K562 (cell line): Measurements from ENCODE around the gene NOL11. TPM values are rescaled to one million over a fixed set of nuclear protein-coding genes. Genes with fewer than 3 reads are reported as not detected.
A peak's percentile ranks its signal among the peaks of the same experiment; 100 is the strongest.

Experiments used
- ATAC-seq: fragments of 200-7000 bp; cut with Tn5 transposase; 3 replicates; pipeline ENCODE4 v1.9.1; 2020; ENCODE audit warnings: moderate library complexity
- BruUV-seq: library from RNA; stranded (reverse); fragments of 400-500 nt; replicated peaks from 2 replicates; lab custom pipeline; 2021; lab: Mats Ljungman, UMichigan
- CTCF ChIA-PET: fragments of 300-600 bp; formaldehyde crosslinking; extraction: SDS; loops from one replicate; lab custom pipeline; 2021; ENCODE audit warnings: low intra/inter-chr PET ratio; lab: Yijun Ruan, JAX
- POLR2A ChIA-PET: fragments of 300-600, 350-650 bp; sonication (Branson Sonifier 250); formaldehyde crosslinking; extraction: SDS; loops from one replicate; lab custom pipeline; 2021; ENCODE audit warnings: antibody characterized with exemption, inconsistent platforms; lab: Yijun Ruan, JAX
- DNase-seq, 4 experiments: peaks; one replicate each; pipeline versions ENCODE4 v3.0.0 to v3.0.0-alpha.2; 2011 to 2018; ENCODE audit warnings: low spot score in 3 of 4, mixed read lengths in 3 of 4; ENCODE audit errors: extremely low read depth in 1 of 4
- FAIRE-seq: peaks from 2 replicates; lab custom pipeline; 2011; peaks lifted over from hg19 to GRCh38; lab: Jason Lieb, UNC
- H2AFZ ChIP-seq: 2 replicates; pipeline ENCODE4 v1.6.0; 2011; ENCODE audit warnings: low read depth, low read length, control low read depth, inconsistent platforms
- H3K27ac ChIP-seq: fragments of 200-600 bp; 3 replicates; pipeline ENCODE4 v1.8.0; 2011; ENCODE audit warnings: low read depth, mild to moderate bottlenecking, control low read depth, inconsistent platforms, low read length, moderate library complexity, mixed read lengths; ENCODE audit errors: extremely low read depth
- H3K27me3 ChIP-seq, 2 experiments: fragments of 300-600 bp in 1 of 2; 2 replicates in 1 of 2; 3 replicates in 1 of 2; pipeline versions ENCODE4 v1.6.0 to v1.8.0; 2011; ENCODE audit warnings: inconsistent platforms in 2 of 2, low read length in 2 of 2, mild to moderate bottlenecking in 1 of 2, mixed read lengths in 1 of 2, moderate library complexity in 1 of 2; ENCODE audit not compliant: control insufficient read depth in 2 of 2, insufficient read depth in 2 of 2
- H3K36me3 ChIP-seq: fragments of 300-600 bp; 3 replicates; pipeline ENCODE4 v1.8.0; 2011; ENCODE audit warnings: mild to moderate bottlenecking, low read length, inconsistent platforms; ENCODE audit not compliant: control insufficient read depth, insufficient read depth
- H3K4me1 ChIP-seq, 2 experiments: fragments of 200-600 bp in 1 of 2; replicated peaks in 1 of 2; 2 replicates in 1 of 2; 3 replicates in 1 of 2; pipeline versions ENCODE4 v1.5.1 to v1.8.0; 2011; ENCODE audit warnings: inconsistent platforms in 2 of 2, low read length in 2 of 2, mild to moderate bottlenecking in 1 of 2, mixed read lengths in 1 of 2, moderate library complexity in 1 of 2; ENCODE audit not compliant: control insufficient read depth in 2 of 2, insufficient read depth in 2 of 2
- H3K4me2 ChIP-seq: 2 replicates; pipeline ENCODE4 v1.6.1; 2011; ENCODE audit warnings: low read length, control low read depth, inconsistent platforms, mixed read lengths; ENCODE audit not compliant: insufficient read depth
- H3K4me3 ChIP-seq: fragments of 200-600 bp; sonication (generic), shearing (Covaris generic); 2 replicates; pipeline ENCODE4 v1.5.1; 2016; ENCODE audit warnings: control low read depth, inconsistent platforms
- H3K79me2 ChIP-seq: fragments of 200-600 bp; 3 replicates; pipeline ENCODE4 v1.8.0; 2011; ENCODE audit warnings: low read length, inconsistent platforms; ENCODE audit not compliant: control insufficient read depth, insufficient read depth
- H3K9ac ChIP-seq, 2 experiments: 2 replicates each; pipeline versions ENCODE4 v1.6.0 to v1.6.1; 2011; ENCODE audit warnings: low read depth in 2 of 2, low read length in 2 of 2, control low read depth in 1 of 2, inconsistent platforms in 1 of 2, mild to moderate bottlenecking in 1 of 2, mixed read lengths in 1 of 2; ENCODE audit not compliant: insufficient read depth in 1 of 2
- H3K9me1 ChIP-seq: one replicate; pipeline ENCODE4 v1.6.0; 2011; ENCODE audit warnings: inconsistent platforms, mild to moderate bottlenecking, low read length, moderate library complexity; ENCODE audit not compliant: control insufficient read depth, insufficient read depth
- H3K9me3 ChIP-seq: replicated peaks from 2 replicates; pipeline ENCODE4 v1.5.1; 2011; ENCODE audit warnings: low read depth, low read length, inconsistent platforms; ENCODE audit not compliant: control insufficient read depth, insufficient read depth
- H4K20me1 ChIP-seq: replicated peaks from 2 replicates; pipeline ENCODE4 v1.6.1; 2011; ENCODE audit warnings: low read length, inconsistent platforms, mixed read lengths; ENCODE audit not compliant: control insufficient read depth, insufficient read depth
- CBFA2T3 ChIP-seq: fragments of 450-650 bp; IDR thresholded peaks from 2 replicates; pipeline ENCODE4 v1.6.1; 2017
- CTBP1 ChIP-seq: fragments of 450-650 bp; IDR thresholded peaks from 2 replicates; pipeline ENCODE4 v1.6.1; 2016; ENCODE audit warnings: borderline replicate concordance
- DPF2 ChIP-seq: fragments of 450-650 bp; IDR thresholded peaks from 2 replicates; pipeline ENCODE4 v1.6.1; 2016
- EHMT2 ChIP-seq: fragments of 450-650 bp; IDR thresholded peaks from 2 replicates; pipeline ENCODE4 v1.6.1; 2018; ENCODE audit warnings: antibody characterized with exemption
- ELF4 ChIP-seq: fragments of 450-650 bp; formaldehyde crosslinking; IDR thresholded peaks from 2 replicates; pipeline ENCODE4 v1.4.0; 2022; ENCODE audit warnings: missing genetic modification characterization
- EP400 ChIP-seq: fragments of 450-650 bp; IDR thresholded peaks from 2 replicates; pipeline ENCODE4 v1.6.1; 2017; ENCODE audit warnings: antibody characterized with exemption, mild to moderate bottlenecking, moderate library complexity
- ESRRA ChIP-seq: fragments of 450-650 bp; IDR thresholded peaks from 2 replicates; pipeline ENCODE4 v1.6.1; 2014; ENCODE audit warnings: low read depth, mild to moderate bottlenecking, moderate library complexity, borderline replicate concordance
- HMG20B ChIP-seq: fragments of 250-450 bp; sonication (Bioruptor Pico); IDR thresholded peaks from 2 replicates; pipeline ENCODE4 v1.5.0; 2021; ENCODE audit warnings: mild to moderate bottlenecking
- MTA2 ChIP-seq: fragments of 450-650 bp; IDR thresholded peaks from 2 replicates; pipeline ENCODE4 v1.6.1; 2016; ENCODE audit warnings: low read depth
- TAL1 ChIP-seq: fragments of 450-650 bp; IDR thresholded peaks from 2 replicates; pipeline ENCODE4 v1.6.1; 2016; ENCODE audit warnings: mild to moderate bottlenecking
- ZNF217 ChIP-seq: sonication (generic); formaldehyde crosslinking; IDR thresholded peaks from 2 replicates; pipeline ENCODE4 v1.8.0; 2022; ENCODE audit warnings: mild to moderate bottlenecking, missing genetic modification reagents
- ZNF354B ChIP-seq: fragments of 250-450 bp; sonication (Bioruptor Pico); IDR thresholded peaks from 2 replicates; pipeline ENCODE4 v1.4.0; 2020
- WGBS: fragments of 100-300 bp; shearing (Covaris generic); methylation state at CpG from one replicate; pipeline ENCODE4 v1.1.6; 2016; ENCODE audit warnings: low coverage, mixed read lengths; ENCODE audit not compliant: insufficient coverage; ENCODE audit errors: missing lambda C conversion rate; 5-methylcytosine and 5-hydroxymethylcytosine counted together
- in situ Hi-C: fragments of 300-500 bp; cut with MboI; formaldehyde crosslinking; loops from 4 replicates; pipeline ENCODE4 v1.15.0; 2018; ENCODE audit warnings: inconsistent platforms, mixed read lengths
- intact Hi-C: fragments of 100-400 bp; cut with micrococcal nuclease; formaldehyde crosslinking; loops from 2 replicates; pipeline ENCODE4 v1.14.2; 2022
- polyA plus RNA-seq, 8 experiments: library from polyadenylated mRNA; depleted of rRNA in 4 of 8; stranded (reverse) in 5 of 8; unstranded in 3 of 8; fragments of >200 nt; fragmentation: Nextera tagmentation in 2 of 8; fragmentation: Illumina TruSeq in 1 of 8; extraction: Ambion mirVana in 2 of 8; extraction: Trizol in 1 of 8; gene quantifications; 2 replicates each; pipeline versions ENCODE4 v1.2.1 to v1.2.3, GENCODE V29; 2011 to 2014; ENCODE audit warnings: inconsistent platforms in 1 of 8, missing spikeins in 1 of 8
- total RNA-seq, 7 experiments: library from RNA; depleted of rRNA in 6 of 7; stranded (reverse); fragments of >200 nt in 6 of 7; fragmentation: Illumina TruSeq in 2 of 7; extraction: Trizol in 2 of 7; gene quantifications; 2 replicates each; pipeline versions ENCODE4 v1.2.1 to v1.2.3, GENCODE V29; 2011 to 2021; ENCODE audit warnings: low replicate concordance in 1 of 7

NOL11 gene
- total and polyA plus RNA-seq, 9 of the 15 experiments (the other 6 are each of a cell fraction or from before 2014, with no cell fraction given) = 61.1 to 175 (median 121) TPM

- TF ChIP-seq CBFA2T3 = peak; percentile 32; the same call in 1 of the 2 replicates
- 0 out of 2 replicates have a peak, but pooled peaks have one; percentile 19 for TF ChIP-seq ESRRA
- 0 out of 2 replicates have a peak, but pooled peaks have one; percentile 53 for TF ChIP-seq EHMT2
- no peak for TF ChIP-seq MTA2
- TF ChIP-seq CTBP1 = 0 out of 2 replicates have a peak, but pooled peaks have one; percentile 19
- peak; percentile 17; the same call in 1 of the 2 replicates for TF ChIP-seq TAL1
- no peak for TF ChIP-seq ELF4
- TF ChIP-seq ZNF354B (CRISPR knock-in tag) = no peak
- TF ChIP-seq DPF2 = 0 out of 2 replicates have a peak, but pooled peaks have one; percentile 37
- no peak for TF ChIP-seq EP400
- no peak for TF ChIP-seq HMG20B (CRISPR knock-in tag)
- no peak for TF ChIP-seq ZNF217 (CRISPR knock-in tag)
- no peak overlapping the region for H3K4me3 ChIP-seq
- FAIRE-seq = peak; percentile 32
- H3K4me1 ChIP-seq = peaks cover 5 to 7% of the 10 kb centered on the region in 2 experiments; a peak in 4 of 5 replicates
- H4K20me1 ChIP-seq = no peaks in the 10 kb centered on the region
- H3K27me3 ChIP-seq = no peaks in the 10 kb centered on the region; a peak in 1 of 5 replicates
- H3K4me2 ChIP-seq = peak overlapping the region; percentile 6; the same call in 1 of the 2 replicates
- WGBS = 6% methylated on average over 3 of the region's 3 CpGs
- H2AFZ ChIP-seq = peak overlapping the region; percentile 34; the same call in 1 of the 2 replicates
- in situ Hi-C loops = no loop called here
- no TSS peak for BruUV-seq
- ATAC-seq = peak; percentile 48; the same call in 2 of the 3 replicates
- no peak overlapping the region for H3K9ac ChIP-seq
- peak in 3 of 4 experiments; percentile 27 to 53 (median 33) for DNase-seq
- ChIA-PET POLR2A (interaction anchor here (1.0 to 1.5 kb wide), 4 partner anchors 7 to 11 kb away, joined by 3 to 6 read pairs (median 4); no protein-coding TSS in a partner anchor), CTCF (no interaction called here)
- H3K36me3 ChIP-seq = no peaks in the 10 kb centered on the region
- H3K9me3 ChIP-seq = peaks cover 3% of the 10 kb centered on the region; the same call in 1 of the 2 replicates
- no peaks in the 10 kb centered on the region for H3K79me2 ChIP-seq
- no peaks in the 10 kb centered on the region for H3K9me1 ChIP-seq
- H3K27ac ChIP-seq = no peak overlapping the region
- intact Hi-C loops = no loop called here
Observed at GRCh38 chr17:67708378-67708777, 9.4 kb upstream of the NOL11 start.
